ENCODE measurements around the gene IGHMBP2.
"Not testable (repeated sequence)": the region's sequence is repeated elsewhere in the genome, so short reads cannot be mapped to it uniquely, and the experiment has no call there.

Gene IGHMBP2

DNA sequence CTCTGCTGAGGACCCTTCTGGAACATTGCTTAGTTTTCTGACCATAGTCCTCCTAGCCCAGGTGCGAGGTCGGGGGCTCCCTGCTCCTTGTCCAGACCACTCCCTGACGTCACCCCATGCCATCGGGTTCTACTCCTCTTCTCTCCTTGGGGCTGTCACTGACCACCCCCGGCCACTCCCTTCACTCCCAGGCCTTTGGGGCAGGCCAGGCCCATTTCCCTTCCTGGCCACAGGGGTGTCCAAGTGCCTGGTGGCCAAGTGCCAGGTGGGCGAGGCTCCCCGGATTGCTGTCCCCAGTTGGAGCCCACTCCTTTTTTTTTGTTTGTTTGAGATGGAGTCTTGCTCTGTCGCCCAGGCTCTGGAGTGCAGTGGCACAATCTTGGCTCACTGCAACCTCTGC is 57.6 kb downstream of the IGHMBP2 start:
- no peak for DNase-seq (ENCODE audit: low read depth, low spot score)

DNA sequence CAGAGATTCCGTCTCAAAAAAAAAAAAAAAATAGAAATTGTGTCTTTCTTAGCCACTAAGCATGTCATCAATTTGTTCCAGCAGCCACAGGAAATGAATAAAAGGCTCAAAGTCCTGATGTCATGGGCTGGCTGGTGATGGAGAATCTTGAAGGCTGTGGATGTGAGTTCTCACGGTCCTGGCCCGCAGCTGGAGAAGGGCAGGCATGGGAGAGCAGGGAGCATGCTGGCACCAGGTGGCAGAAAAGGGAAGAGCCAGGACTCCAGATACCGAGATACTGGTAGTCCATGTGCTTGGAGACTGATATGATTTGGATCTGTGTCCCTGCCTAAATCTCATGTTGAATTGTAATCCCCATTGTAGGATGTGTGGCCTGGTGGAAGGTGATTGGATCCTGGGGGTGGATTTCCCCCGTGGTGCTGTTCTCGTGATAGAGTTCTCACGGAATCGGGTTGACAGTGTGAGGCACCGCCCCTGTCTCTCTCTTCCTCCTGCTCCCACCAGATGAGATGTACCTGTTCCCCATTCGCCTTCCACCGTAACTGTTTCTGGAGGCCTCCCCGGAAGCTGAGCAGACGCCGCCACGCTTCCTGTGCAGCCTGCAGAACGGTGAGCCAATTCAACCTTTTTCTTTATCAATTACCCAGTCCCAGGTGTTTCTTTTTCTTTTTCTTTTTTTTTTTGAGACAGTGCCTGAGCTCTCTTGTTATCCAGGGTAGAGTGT is 59.0 kb downstream of the IGHMBP2 start:
- DNase-seq (ENCODE audit: low read depth, low spot score), result no peak

DNA sequence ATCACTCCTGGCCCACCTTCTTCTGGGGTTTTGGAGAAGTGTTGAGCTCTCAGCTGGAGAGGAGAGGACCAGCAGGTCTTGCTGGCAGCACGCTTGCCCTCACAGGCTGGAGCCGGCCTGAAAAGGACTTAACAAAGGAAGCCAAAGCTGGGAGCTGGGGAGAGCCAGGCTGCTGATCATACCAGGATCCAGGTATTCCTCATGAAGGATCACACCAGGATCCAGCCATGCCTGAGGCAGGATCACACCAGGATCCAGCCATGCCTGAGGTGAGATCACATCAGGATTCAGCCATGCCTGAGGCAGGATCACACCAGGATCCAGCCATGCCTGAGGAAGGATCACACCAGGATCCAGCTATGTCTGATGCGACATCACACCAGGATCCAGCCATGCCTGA is 60.1 kb downstream of the IGHMBP2 start:
- DNase-seq (ENCODE audit: low read depth, low spot score), result no peak

DNA sequence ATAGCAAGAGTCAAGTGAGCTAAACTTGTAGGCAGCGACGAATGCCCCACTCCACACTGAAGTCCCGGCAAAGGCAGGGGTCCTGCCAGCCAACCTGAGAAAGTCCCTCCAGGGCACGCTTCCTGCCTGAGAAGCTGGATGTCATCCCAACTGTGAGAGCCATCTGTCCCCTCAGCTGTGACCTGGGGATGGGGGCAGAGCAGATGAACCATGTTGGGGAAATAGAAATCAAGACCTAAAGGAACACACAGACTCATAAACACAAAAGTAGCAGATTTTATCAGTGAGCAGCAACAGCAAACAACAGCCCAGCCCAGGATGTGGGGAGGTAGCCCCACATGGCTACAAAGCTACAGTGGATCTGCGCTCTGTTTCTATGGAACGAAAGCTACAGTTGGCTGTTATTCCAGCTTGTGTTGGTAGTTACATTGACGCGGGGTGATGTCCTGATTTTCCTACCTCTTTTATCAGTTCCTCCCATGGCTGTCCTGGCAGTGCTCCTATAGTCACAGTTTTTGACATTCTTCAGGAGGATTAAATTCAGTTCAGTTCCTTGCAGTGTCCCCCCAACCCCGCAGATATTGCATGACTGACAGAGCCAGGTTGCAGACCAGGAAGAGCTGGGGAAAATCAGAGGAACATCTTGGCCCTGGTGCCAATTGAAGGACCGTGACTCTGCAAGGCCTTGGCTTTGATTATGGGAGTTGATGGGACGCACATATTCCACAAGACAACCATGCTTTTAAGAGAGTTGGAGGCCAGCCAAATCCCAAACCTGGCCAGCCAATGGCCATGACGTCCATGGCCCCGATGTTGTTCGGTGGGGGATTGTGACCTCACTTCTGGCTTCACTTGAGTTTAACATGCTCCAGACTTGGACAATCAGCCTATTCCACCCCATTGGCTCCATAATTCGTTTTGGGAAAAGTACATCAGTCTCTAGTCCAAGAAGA is 62.5 kb downstream of the IGHMBP2 start:
- DNase-seq (ENCODE audit: low read depth, low spot score), result no peak

DNA sequence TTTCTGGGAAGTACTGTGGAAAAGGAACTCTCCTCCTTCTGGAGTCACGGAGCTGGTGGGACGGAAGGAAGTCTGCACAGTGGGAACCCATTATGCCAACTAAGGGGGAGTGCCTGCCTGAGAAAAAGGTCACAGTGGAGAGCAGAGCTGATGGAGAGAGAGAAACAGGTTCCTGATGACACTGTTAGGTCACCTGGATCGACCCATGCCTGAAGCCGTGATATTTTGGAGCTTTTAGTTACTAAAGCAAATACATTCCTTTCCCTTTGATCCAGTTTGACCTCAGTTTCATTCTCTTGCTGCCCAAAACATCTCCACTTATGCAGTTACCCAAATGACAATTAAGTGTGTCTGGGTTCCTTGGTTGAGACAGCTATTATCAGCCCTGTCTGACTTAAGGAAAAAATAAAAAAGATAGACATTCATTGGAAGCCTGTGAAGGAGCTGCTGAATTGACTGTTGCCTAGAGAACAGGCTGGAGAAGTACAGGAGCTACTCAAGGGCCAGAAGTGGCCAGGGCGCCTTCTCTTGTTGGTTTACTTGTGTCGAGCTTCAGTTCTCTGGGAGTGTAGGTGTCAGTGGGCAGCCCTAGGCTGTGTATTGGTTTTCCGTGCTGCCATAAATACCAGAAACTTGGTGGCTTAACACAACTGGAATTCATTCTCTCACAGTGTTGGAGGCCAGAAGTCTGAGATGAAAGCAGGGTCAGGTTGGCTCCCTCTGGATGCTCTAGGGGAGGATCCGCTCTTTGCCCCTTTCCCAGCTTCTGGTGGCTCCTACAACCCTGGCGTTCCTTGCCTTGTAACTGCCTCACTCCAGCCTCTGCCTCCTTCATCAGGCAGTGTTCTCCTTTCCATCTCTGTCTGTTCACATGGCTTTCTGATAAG is 63.4 kb downstream of the IGHMBP2 start:
- DNase-seq (ENCODE audit: low read depth, low spot score), result no peak

DNA sequence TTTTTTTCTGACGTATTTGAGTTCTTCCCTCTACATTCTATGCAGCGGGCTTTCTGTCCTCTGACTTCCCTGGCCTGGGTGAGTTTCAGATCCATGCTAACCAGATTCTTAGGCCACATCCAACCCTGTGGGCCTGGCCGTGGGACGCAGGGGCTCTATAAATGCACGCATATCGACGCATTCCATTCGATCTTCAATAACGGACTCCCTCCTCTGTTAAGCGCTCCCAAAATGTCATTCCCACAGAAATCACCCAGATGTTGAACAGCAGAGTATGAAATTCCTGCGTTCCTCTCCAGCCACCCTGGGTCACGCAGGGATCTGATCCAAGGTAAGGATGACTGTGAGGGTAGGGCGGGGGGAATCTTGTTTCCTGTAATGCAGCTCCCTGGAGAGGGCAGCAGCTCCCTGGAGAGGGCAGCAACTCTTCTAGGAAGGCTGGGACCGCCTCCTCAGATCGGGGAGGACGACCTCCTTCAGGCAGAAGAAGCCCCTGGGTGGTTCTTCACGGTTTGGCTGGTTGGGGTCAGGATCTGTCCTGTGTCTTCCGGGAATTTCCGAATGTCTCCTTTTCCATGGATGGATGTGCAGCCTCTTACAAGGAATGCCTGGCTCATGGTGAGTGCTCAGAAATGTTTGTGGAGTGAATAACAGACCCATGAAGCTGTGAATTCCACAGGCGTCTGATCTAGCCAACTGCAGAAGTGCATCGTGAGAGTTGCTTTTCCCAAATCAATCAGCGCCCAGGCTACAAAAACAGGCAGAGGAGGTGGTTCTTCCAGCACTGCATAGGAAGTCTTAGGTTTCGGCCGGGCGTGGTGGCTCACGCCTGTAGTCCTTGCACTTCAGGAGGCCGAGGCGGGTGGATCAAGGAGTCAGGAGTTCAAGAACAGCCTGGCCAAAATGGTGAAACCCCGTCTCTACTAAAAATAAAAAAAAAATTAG is 64.9 kb downstream of the IGHMBP2 start:
- no peak for DNase-seq (ENCODE audit: low read depth, low spot score)

DNA sequence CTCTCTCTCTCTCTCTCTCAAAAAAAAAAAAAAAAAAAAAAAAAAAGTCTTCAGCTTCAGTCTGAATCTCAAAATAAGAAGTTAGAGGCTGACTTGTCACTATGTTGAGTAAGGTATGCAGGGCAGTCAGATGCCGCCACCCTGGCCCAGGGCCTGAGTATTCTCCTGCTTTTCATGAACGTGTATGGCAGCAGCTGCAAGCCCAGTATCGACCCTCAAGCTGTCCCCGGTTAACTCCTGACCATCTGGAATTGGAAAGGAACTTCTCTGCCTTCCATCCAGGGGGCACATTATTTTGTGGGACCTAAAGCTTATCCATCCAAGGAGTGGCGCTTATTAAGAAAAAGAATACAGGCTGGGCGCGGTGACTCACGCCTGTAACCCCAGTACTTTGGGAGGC is 65.7 kb downstream of the IGHMBP2 start:
- no peak for DNase-seq (ENCODE audit: low read depth, low spot score)

DNA sequence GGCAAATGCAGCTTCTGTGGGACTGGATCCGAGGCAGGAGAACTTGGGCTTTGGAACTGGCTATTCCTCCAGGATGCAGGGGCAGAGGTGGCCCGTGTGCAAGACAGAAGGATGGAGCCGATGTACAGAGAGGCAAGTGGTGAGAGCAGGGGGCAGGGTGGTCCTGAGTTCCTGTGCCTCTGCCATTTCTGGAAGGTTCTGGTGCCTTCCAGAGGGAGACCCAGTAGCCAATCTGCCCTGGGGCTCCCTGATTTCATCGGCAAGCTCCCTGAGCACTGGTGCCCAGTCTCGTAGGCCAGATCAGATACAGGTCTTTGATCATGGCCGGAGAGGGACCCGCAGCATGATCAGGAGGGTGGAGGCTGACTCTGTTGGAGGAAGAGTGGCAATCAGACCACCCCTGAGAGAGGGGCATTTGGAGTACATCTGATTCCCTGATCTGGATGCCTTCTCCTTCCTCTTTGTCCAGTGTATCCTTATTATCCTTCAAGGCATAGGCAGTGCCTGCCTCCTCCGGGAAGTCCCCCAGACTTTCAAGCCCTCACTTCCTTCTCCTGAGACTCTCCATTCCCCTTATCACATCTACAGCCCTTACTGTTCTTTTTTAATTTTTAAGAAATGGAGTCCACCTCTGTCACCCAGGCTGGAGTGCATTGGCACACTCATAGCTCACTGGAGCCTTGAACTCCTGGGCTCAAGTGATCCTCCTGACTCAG is 67.4 kb downstream of the IGHMBP2 start:
- no peak for DNase-seq (ENCODE audit: low read depth, low spot score)

DNA sequence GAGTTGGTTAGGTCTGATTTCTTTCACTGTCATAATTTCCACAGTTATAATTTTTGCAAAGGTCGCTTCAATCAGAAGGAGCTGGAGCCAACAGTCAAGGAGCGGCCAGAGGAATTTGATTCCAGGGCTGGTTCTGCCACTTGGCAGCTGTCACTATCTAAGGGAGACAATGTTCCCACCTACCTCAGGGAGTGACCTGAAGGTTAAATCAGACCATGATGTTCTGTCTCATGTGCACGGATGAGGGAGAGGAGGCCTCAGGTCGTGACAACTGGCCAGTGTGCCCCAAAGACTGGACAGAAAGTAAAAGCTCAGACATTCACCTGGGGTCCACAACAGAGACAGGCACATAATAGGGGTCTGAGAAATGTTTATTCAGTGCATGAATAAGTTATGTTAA is 69.5 kb downstream of the IGHMBP2 start:
- DNase-seq (ENCODE audit: low read depth, low spot score), result no peak

DNA sequence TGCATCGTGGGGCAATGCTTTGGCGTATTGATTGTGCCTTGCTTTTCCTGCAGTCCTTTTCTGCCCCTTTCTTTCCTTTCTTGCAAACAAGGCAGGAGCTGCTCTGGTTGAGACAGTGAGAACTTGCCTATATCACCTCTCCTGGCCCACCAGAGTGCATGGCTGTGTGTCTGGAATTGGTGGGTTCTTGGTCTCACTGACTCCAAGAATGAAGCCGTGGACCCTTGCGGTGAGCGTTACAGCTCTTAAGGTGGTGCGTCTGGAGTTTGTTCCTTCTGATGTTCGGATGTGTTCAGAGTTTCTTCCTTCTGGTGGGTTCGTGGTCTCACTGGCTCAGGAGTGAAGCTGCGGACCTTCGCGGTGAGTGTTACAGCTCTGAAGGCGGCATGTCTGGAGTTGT is 70.0 kb downstream of the IGHMBP2 start:
- not testable (repeated sequence) for DNase-seq (ENCODE audit: low read depth, low spot score)

DNA sequence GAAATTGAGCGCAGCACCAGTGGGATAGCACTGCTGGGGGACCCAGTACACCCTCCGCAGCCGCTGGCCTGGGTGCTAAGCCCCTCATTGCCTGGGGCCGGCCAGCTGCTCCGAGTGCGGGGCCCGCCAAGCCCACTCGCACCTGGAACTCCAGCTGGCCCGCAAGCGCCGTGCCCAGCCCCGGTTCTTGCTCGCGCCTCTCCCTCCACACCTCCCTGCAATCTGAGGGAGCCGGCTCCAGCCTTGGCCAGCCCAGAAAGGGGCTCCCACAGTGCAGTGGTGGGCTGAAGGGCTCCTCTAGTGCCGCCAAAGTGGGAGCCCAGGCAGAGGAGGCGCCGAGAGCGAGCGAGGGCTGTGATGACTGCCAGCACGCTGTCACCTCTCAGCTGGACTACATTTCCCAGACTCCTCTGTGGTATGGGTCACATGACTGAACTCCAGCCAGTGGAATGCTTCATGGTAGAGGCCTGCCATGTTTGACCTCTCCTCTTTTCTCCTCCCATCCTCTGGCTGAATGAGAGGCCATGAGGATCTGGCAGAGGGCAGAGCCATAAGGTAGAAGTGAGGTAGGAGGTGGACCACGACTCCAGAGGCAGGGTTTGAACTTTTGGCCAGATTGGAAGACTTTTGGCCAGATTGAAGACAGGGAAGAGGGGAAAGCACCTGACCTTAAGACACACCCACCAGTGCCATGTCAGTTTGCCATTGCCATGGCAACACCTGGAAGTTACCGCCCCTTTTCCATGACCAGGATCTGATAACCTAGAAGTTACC is 70.9 kb downstream of the IGHMBP2 start:
- DNase-seq (ENCODE audit: low read depth, low spot score), result no peak

DNA sequence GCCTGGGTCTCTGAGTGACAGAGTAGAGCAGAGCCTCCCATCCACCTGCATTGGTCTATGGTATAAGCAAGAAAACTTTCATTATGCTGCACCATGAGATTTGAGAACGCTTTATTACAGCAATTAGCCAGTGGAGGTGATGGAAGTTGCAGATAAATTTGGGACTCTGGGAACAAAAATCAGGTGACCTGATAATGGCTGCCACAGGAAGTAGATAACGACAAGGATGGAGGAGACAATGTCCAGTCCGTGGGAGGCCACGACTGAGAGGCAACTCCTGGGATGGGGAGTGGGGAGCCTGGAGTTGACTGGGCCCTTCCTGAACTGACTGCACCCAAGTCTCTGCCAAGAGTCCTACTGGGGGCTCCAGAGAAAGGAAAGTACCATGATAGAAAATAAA is 72.4 kb downstream of the IGHMBP2 start:
- no peak for DNase-seq (ENCODE audit: low read depth, low spot score)

DNA sequence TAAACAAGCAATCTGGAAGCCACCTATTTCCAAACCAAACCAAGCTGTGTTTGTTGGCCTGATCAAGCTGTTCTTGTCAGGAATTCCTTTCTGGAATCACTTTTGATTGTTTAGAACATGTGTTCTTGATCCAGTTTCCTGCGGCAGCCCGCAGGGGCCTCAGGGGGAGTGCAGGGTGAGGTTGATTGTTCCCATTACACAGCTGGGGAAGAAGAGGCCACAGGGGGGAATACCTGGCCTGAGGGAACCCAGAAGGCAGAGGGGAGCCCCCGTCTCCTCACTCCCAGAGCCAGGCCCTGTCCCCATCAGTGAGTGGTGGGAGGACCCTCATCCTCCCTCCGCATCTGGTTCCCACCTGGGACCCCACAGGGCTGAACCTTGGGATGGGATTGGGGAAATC is 72.9 kb downstream of the IGHMBP2 start:
- no peak for DNase-seq (ENCODE audit: low read depth, low spot score)

DNA sequence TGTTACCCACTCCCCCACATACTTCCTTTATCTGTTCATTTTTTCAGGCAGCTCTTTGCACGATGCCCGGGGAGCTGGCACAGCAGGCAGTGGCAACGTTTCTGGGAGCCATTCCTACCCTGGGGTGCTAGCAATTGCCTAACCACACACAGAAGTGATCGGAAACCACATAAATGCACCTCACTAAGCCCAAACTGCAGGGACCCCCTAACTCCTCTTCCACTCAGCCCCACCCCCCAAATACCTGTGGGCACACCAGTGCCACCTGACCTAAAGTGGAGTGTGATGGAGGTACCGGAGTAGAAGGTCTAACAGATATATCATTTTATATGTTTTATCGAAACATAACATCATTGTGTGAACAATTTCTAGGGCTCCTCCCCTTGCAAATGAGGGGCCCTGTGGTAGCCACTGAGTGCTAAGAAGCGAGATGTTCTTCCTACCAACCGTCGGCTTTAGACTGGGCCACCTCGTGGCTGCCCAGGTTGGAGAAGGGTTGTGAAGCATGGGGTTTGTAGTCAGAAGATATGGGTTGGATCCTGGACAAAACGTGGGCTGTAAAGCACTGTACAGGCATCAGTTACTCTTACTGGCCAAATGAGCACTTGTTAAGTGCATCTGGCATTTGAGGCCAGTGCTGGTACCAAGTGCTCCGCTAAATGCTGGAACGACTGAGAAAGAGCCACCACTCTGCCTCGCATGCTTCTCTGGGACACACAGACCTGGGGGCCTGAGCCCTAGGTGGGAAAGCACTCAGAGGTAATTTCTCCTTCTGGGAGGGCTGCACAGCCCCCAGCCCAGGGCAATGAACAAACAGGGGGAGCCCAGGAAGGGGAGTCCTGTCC is 74.3 kb downstream of the IGHMBP2 start:
- DNase-seq (ENCODE audit: low read depth, low spot score), result no peak

DNA sequence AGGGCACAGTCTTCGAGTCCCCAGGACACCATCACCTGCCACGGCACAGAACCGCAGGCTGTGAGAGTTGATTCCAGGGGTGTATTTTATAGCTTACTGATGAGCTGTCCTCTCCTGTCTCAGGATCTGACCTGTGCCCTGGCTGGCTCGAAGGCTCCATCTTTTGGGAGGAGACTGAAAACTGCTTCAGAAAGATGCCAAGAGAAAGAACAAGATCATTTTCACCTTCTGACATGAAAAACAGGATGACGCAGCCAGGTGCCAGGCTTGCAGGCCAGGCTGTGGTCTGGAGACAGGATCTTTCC is 74.9 kb downstream of the IGHMBP2 start:
- DNase-seq (ENCODE audit: low read depth, low spot score), result no peak

DNA sequence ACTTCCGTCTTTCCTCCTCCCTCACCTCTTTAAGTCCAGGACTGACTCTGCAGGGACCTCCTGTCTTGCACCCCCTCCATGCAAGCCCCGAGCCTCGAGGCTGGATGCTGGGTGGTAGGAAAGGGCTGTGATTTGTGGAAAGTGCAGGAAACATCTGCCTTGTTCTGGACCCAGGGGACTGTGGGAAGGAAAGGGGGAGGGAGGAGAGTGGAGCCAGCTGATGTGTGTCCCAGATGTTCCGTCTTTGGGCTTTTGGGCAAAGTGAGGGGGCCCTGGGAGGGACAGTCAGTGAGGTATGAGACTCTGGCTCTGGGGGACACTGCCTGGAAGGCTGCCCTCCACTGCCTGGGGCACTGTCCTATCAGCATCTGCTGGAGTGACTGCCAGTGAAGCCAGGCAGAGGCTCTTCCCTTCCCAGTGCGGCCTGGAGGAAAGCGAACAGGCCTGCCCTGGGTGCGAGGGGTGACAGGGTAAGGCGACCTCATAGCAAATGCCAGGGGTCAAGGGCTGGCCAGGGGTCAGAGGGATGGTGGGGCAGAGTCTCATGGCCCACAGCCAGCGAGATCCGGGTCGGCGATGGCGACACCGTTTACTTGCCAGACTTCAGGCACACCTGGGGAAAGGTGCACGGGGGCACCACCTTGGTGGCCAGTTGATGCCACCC is 75.4 kb downstream of the IGHMBP2 start:
- no peak for DNase-seq (ENCODE audit: low read depth, low spot score)

DNA sequence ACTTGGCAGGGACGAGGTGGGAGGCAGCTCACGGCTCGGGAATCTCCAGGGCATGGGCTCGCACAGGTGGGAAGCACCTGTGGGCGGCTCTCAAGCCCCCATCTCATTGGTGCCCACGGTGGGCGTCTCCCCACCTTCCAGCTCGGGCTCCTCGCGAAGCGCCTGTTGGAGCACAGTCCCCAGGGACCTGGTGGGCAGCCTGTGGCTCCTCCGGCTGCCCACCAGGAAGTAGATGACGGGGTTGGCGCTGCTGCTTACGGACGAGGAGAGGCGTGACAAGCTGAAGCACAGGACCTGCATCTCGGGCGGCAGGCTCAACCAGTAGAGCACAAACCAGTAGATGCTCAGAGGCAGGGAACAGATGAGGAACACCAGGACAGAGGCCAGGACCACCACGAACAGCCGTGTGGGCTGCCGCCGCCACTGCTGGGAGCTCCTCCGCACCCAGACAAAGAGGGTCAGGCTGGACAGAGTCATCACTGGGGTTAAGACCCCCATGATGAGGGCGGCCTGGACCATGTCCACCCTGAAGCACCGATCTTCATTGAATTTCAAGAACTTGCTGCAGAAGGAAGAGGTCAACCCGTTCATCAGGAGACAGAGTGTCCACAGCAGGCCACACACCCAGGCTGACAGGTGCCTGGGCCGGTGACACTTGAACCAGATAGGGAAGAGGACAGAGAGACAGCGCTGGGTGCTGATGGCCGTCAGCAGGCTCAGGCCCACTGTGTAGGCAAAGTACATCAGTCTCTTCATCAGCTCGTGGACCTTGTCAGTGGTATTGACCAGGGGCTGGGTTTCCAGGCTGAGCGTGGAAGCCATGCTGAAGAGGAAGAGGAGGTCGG is 76.5 kb downstream of the IGHMBP2 start:
- no peak for DNase-seq (ENCODE audit: low read depth, low spot score)
